GM10266 (cell line): Measurements from ENCODE around the gene ATXN2L.

Experiments
- DNase-seq: peaks from one replicate; pipeline ENCODE4 v3.0.0; 2012; ENCODE audit errors: extremely low spot score
- TF ChIP-seq, protein P1 (sequence below): IDR thresholded peaks from 2 replicates; pipeline ENCODE4 v1.5.1; 2012; ENCODE audit warnings: mild to moderate bottlenecking, low read depth; ENCODE audit not compliant: control insufficient read depth, insufficient read depth; ENCODE audit errors: missing control alignments

The ATXN2L gene

DNA sequence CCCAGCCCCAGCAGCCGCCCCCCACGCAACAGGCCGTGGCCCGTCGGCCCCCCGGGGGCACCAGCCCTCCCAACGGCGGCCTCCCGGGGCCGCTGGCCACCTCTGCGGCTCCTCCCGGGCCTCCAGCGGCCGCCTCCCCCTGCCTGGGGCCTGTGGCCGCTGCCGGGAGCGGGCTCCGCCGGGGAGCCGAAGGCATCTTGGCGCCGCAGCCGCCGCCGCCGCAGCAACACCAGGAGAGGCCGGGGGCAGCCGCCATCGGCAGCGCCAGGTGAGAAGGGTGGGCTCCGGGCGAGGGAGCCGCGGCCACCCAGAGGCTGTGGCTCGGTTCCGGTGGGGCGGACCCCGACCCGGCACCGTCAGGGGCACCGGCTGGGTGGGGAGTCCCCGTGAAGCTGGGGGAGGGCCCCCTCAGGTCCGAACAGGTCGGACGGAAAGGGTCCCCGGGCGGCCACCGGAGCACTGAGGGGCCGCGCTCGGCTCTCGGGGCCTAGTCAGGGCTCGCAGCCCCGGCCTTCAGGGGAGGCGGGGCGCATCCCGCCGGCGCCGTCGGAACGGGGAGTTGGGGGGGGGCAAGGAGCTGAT, 583 bp downstream of the ATXN2L start:
- TF ChIP-seq, protein P1, sequence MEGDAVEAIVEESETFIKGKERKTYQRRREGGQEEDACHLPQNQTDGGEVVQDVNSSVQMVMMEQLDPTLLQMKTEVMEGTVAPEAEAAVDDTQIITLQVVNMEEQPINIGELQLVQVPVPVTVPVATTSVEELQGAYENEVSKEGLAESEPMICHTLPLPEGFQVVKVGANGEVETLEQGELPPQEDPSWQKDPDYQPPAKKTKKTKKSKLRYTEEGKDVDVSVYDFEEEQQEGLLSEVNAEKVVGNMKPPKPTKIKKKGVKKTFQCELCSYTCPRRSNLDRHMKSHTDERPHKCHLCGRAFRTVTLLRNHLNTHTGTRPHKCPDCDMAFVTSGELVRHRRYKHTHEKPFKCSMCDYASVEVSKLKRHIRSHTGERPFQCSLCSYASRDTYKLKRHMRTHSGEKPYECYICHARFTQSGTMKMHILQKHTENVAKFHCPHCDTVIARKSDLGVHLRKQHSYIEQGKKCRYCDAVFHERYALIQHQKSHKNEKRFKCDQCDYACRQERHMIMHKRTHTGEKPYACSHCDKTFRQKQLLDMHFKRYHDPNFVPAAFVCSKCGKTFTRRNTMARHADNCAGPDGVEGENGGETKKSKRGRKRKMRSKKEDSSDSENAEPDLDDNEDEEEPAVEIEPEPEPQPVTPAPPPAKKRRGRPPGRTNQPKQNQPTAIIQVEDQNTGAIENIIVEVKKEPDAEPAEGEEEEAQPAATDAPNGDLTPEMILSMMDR: no peak
- DNase-seq: no peak

DNA sequence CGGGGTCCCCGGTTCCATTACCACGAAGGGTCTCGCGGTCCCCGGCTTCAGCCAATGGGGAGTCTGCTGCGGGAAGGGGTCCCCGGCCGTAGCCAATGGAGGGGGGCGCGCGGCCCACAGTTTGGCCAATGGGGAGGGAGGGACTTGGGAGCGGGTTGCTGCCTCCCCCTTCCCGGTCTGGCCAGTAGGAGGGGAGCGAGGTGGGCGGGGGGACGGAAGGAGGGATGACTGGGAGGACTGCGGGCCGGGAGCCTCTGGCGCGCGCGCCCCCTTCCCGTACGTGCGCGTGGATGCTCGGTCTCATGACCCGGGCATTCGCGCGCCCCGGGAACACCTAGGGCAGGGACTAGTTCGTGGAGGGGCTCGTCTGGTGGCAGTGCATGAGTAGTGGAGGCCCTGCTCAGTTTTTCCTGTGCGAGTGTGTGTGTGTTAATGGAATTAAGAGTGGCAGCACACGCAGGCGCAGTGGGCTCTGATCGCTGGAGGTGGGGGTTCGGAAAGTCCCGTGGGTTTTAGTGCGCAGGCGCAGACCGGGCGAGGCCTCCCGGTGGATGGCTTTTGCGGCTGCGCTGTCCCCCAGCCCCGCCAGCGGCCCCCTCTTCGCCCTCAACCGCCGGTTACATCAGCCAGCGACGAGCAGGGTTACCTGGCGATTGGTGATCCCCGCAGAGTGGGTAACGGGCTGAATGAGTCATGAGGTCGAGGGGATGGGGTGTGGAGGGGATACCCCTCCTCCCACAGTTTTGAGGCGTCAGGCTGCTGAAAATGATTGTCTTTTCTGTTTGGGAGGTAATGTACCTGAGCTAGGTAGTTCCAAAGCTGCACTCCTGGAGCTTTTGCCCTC, 1.3 kb downstream of the ATXN2L start:
- TF ChIP-seq, protein P1: peak; percentile 16
- peak; percentile 98 for DNase-seq

DNA sequence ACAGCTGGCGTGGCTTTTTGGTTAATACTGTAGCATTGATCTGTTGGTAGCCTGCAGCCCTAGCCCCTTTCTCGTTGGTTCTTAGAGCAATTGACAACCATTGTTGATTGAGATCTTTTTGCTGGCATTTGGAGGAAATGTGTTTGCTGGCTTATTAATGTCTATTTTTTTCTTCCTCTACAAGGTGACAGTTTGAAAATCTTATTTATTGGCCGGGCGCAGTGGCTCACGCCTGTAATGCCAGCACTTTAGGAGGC, 1.8 kb downstream of the ATXN2L start:
- no peak for DNase-seq
- TF ChIP-seq, protein P1: no peak

DNA sequence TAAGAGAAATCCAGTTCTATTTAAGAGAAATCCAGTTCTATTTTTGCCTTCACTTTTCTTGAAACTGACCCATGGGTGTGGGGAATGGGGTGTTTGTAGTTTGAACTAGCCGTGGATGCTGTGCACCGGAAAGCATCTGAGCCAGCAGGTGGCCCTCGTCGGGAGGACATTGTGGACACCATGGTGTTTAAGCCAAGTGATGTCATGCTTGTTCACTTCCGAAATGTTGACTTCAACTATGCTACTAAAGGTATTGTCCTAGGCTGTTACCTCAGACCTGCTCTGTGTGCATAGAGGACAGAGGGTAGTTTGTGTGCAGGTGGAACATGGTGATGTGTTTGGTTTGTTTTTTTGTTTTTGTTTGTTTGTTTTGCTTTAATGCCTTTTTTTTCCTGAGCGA, 3.3 kb downstream of the ATXN2L start:
- DNase-seq: no peak
- TF ChIP-seq, protein P1: no peak

DNA sequence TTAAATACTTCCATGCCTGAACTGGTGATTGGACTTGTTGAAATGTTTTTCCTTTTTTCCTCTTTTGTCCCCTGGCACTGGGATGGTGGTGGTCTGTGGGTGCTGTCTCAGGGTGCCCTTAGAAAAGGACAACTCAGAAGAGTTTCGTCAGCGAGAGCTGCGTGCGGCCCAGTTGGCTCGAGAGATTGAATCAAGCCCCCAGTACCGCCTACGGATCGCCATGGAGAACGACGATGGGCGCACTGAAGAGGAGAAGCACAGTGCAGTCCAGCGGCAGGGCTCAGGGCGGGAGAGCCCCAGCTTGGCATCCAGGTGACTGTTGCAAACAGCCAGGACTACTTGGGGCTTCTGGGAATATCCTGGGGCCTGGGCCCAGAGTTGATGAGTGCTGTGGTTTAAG, 6.9 kb downstream of the ATXN2L start:
- TF ChIP-seq, protein P1: no peak
- DNase-seq: no peak

DNA sequence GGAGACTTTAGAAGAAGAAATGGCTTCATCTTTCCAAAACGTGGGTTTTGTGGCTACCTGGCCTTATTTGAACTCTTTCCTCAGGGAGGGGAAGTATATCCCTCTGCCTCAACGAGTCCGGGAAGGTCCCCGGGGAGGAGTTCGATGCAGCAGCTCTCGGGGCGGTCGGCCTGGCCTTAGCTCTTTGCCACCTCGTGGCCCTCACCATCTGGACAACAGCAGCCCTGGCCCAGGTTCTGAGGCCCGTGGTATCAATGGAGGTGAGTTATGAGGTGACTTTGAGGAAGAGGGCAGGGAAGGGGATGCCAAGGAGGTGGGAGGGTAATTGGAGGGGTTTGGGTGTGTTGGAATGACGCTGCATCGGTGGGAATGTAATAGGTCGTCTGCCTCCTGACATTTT, 7.7 kb downstream of the ATXN2L start:
- TF ChIP-seq, protein P1: no peak
- DNase-seq: no peak

DNA sequence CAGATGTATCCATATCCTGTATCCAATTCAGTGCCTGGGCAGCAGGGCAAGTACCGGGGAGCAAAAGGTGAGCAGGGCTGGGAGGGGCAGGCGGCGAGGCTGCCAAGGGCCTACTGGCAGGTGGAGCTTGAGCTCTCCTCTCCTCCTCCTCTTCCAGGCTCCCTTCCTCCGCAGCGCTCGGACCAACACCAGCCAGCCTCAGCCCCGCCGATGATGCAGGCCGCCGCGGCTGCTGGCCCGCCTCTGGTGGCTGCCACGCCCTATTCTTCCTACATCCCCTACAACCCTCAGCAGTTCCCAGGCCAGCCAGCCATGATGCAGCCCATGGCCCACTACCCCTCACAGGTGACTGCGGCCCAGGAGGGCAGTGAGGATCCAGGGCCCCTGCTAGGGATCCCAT, 11.6 kb downstream of the ATXN2L start:
- TF ChIP-seq, protein P1: no peak
- DNase-seq: no peak
